ENCODE measurements around the gene PBX2. TPM values are rescaled to one million over a fixed set of nuclear protein-coding genes. Genes with fewer than 3 reads are reported as not detected.

PBX2 gene
- total and polyA plus RNA-seq, 9 donors, result 39.3 to 110 (median 90.7) TPM

DNA sequence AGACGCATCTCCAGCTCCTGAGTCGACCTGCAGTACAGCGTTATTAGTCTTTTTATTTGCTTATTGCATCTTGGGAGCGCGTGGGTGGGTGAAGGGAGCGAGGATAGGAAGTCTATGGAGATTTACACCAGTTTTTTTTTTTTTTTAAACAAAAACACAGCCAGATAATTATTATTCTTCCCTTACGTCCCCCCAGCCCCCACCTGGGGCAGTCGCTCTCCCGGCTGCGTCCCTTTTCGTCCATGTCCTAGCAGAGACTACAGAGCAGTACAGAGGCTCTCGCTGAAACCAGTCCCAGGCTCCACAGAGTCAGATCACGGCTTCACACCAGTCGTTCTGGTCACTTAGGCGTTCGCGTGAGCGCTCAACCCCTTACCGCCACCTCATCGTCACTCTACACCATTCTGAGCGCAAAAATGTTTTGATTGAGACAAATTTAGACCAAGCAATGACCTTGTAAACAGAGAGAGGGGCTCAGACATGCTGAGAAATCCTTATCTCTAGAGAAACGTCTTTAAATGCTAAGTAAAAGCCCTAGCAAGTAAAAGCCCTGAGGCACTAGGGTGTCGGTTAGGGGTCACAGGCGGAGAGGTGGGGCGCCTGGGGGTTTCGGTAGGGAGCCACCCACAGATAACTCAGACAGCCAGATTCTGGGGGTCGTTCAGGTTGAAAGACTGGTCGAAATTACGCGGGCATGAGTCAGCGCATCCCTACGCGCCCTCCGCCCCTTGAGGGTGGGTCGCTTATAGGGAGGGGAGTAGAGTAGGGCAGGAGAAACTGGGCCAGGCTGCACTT lies 37.0 kb downstream of the PBX2 start:
- WGBS, 3 donors, result 3 to 16% (median 5%) methylated on average over 35 of the region's 35 CpGs
- Histone ChIP-seq H3K27me3 (no peaks in the 10 kb centered on the region), H3K36me3 (no peaks in the 10 kb centered on the region), H3K4me3 (peak overlapping the region; percentile 51), H3K9me3 (no peaks in the 10 kb centered on the region), H3K4me1 (ENCODE audit: insufficient read depth) (peaks cover 9% of the 10 kb centered on the region), H3K27ac (peak overlapping the region; percentile 90 to 94)
- TF ChIP-seq POLR2A (IDR thresholded peaks at IDR 0.05) (peak; percentile 19), EP300 (IDR thresholded peaks at IDR 0.05) (no peak)
- TF ChIP-seq, protein P1, sequence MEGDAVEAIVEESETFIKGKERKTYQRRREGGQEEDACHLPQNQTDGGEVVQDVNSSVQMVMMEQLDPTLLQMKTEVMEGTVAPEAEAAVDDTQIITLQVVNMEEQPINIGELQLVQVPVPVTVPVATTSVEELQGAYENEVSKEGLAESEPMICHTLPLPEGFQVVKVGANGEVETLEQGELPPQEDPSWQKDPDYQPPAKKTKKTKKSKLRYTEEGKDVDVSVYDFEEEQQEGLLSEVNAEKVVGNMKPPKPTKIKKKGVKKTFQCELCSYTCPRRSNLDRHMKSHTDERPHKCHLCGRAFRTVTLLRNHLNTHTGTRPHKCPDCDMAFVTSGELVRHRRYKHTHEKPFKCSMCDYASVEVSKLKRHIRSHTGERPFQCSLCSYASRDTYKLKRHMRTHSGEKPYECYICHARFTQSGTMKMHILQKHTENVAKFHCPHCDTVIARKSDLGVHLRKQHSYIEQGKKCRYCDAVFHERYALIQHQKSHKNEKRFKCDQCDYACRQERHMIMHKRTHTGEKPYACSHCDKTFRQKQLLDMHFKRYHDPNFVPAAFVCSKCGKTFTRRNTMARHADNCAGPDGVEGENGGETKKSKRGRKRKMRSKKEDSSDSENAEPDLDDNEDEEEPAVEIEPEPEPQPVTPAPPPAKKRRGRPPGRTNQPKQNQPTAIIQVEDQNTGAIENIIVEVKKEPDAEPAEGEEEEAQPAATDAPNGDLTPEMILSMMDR (IDR thresholded peaks at IDR 0.05), result no peak
- intact Hi-C loops (cut with DNase I), result loop anchor here in 1 of 4 donors (10.0 kb wide), 1 partner anchor 68 kb away; no protein-coding TSS in a partner anchor
- DNase-seq, result peak in 4 of 5 donors; percentile 67 to 75 (median 73)

- WGBS, 3 donors, result 1 to 3% (median 2%) methylated on average over 15 to 21 of the region's 24 CpGs
- DNase-seq, result peak; percentile 46 to 61 (median 60)
- intact Hi-C loops (cut with DNase I), result loop anchor here in 1 of 4 donors (10.0 kb wide), 1 partner anchor 67 kb away; no protein-coding TSS in a partner anchor
Observed at GRCh38 chr6:32151863-32152768, 37.9 kb downstream of the PBX2 start, which contains the start of gene PRRT1. Gene PRRT1, minus strand, starts transcription at chr6:32151939. Its CDS starts 112 bp downstream, at chr6:32151827.

DNA sequence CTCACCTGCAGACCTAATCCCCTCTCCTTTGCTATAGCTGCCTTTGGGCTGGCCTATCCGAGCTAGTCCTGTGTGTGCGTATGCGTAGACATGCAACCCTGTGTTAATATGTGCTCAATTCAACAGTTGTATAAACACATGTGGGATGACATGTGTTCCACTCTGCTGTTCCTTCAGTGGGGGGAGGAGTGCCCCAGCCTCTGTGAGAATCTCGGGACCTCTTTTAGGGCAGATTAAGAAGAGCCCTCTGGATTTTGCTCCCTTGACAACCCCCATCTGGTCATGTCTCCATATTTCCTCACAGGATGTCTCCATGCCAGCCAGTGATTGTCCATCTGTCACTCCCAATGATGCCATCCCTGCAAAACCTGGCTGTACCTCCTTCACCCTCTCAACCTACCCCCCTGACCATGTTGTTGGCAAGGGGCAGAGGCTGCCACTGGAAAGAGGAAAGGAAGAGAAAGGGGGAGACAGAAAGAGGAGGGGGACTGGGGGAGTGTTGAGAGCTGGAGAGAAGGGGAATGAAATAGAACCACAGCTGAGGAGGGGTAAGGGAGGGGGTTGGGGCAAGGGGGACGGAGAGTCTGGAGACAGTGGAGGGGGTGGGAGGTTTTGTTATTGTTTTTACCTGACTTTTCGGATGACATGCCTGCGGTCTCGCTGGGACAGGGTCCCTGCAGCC lies 38.7 kb downstream of the PBX2 start:
- H3K27ac ChIP-seq, result peak overlapping the region; percentile 90 to 94
- H3K9me3 ChIP-seq, result no peaks in the 10 kb centered on the region
- DNase-seq, result peak in 1 of 5 donors; percentile 37
- H3K36me3 ChIP-seq, result no peaks in the 10 kb centered on the region
- TF ChIP-seq POLR2A (IDR thresholded peaks at IDR 0.05), result no peak
- TF ChIP-seq, protein P1 (IDR thresholded peaks at IDR 0.05), result no peak
- no peak for TF ChIP-seq EP300 (IDR thresholded peaks at IDR 0.05)
- peaks cover 9% of the 10 kb centered on the region for H3K4me1 ChIP-seq (ENCODE audit: insufficient read depth)
- peak overlapping the region; percentile 51 for H3K4me3 ChIP-seq
- intact Hi-C loops (cut with DNase I), result loop anchor here in 1 of 4 donors (10.0 kb wide), 1 partner anchor 67 kb away; no protein-coding TSS in a partner anchor
- WGBS, 3 donors, result 8 to 11% (median 8%) methylated on average over 8 of the region's 8 CpGs
- no peaks in the 10 kb centered on the region for H3K27me3 ChIP-seq

More at GRCh38 chr6:32151863-32152768, 37.9 kb downstream of the PBX2 start, which contains the start of gene PRRT1:
- Histone ChIP-seq H3K27ac (peak within 1 kb of the TSS; percentile 90 to 94), H3K27me3 (no peaks in the 10 kb centered on the region), H3K9me3 (no peaks in the 10 kb centered on the region), H3K4me1 (ENCODE audit: insufficient read depth) (peaks cover 9% of the 10 kb centered on the region), H3K36me3 (no peaks in the 10 kb centered on the region), H3K4me3 (peak within 1 kb of the TSS; percentile 51)
- TF ChIP-seq, protein P1 (IDR thresholded peaks at IDR 0.05), result no peak
- TF ChIP-seq POLR2A (IDR thresholded peaks at IDR 0.05) (no peak), EP300 (IDR thresholded peaks at IDR 0.05) (no peak)

All from ovary (tissue), 9 donors.